Activated CD4-positive, alpha-beta T cell treated with anti-CD3 and anti-CD28 coated beads for 36 hours (primary cell): Measurements from ENCODE around the gene YIPF3. TPM values are rescaled to one million over a fixed set of nuclear protein-coding genes. Genes with fewer than 3 reads are reported as not detected.

ENCODE experiments used
- ATAC-seq: fragments of 200-7000 bp; cut with Tn5 transposase; one replicate; pipeline ENCODE4 v1.10.0; 2021; ENCODE audit warnings: mild to moderate bottlenecking, moderate library complexity
- CTCF ChIA-PET: fragments of 350-600 bp; sonication (Branson Sonifier 250); formaldehyde crosslinking; loops from one replicate; lab custom pipeline; 2021; ENCODE audit warnings: antibody characterized with exemption; lab: Charles Lee
- POLR2A ChIA-PET: fragments of 350-600 bp; sonication (Branson Sonifier 250); formaldehyde crosslinking; loops from one replicate; lab custom pipeline; 2021; ENCODE audit warnings: antibody characterized with exemption, inconsistent platforms; lab: Charles Lee
- DNase-seq: peaks from one replicate; pipeline ENCODE4 v3.0.0-alpha.2; 2020
- H3K27ac Mint-ChIP-seq: one replicate; pipeline ENCODE4 v1.8.0; 2021; ENCODE audit warnings: mixed read lengths
- H3K27me3 Mint-ChIP-seq: one replicate; pipeline ENCODE4 v1.8.0; 2021; ENCODE audit warnings: mixed read lengths
- H3K36me3 Mint-ChIP-seq: one replicate; pipeline ENCODE4 v1.8.0; 2021; ENCODE audit warnings: low read depth, mixed read lengths
- H3K4me1 Mint-ChIP-seq: one replicate; pipeline ENCODE4 v1.8.0; 2021; ENCODE audit warnings: mixed read lengths
- H3K4me3 Mint-ChIP-seq: one replicate; pipeline ENCODE4 v1.8.0; 2021; ENCODE audit warnings: mild to moderate bottlenecking, moderate library complexity, mixed read lengths
- H3K9me3 Mint-ChIP-seq: one replicate; pipeline ENCODE4 v1.8.0; 2021; ENCODE audit warnings: low read depth, mixed read lengths
- intact Hi-C, 2 experiments: fragments of 100-400 bp; cut with DNase I in 1 of 2; cut with micrococcal nuclease in 1 of 2; formaldehyde crosslinking; loops; one replicate each; pipeline versions ENCODE4 v1.14.2 to v1.15.1; 2022 to 2024; cut with DNase I, micrococcal nuclease
- total RNA-seq, 2 experiments: library from RNA; stranded (reverse); gene quantifications; one replicate each; pipeline ENCODE4 v1.2.3, GENCODE V29; 2021

The YIPF3 gene
- total RNA-seq, 2 experiments from 2014 or later, result 38.0 to 39.6 TPM

- CTCF ChIA-PET, result no interaction called here
- Mint-ChIP-seq H3K4me1 (no peaks in the 10 kb centered on the region), H3K36me3 (no peaks in the 10 kb centered on the region), H3K9me3 (no peaks in the 10 kb centered on the region), H3K27ac (no peak overlapping the region), H3K27me3 (peaks cover 25% of the 10 kb centered on the region), H3K4me3 (no peak overlapping the region)
- POLR2A ChIA-PET, result no interaction called here
- intact Hi-C loops, result no loop called here
- peak; percentile 44 for ATAC-seq
- DNase-seq, result no peak
Observed at GRCh38 chr6:43465948-43466347, 50.8 kb downstream of the YIPF3 start.

- Mint-ChIP-seq H3K27ac (no peak overlapping the region), H3K27me3 (peaks cover 27% of the 10 kb centered on the region), H3K36me3 (no peaks in the 10 kb centered on the region), H3K4me1 (no peaks in the 10 kb centered on the region), H3K9me3 (no peaks in the 10 kb centered on the region), H3K4me3 (no peak overlapping the region)
- ATAC-seq (no peak), DNase-seq (no peak)
- POLR2A ChIA-PET, result no interaction called here
- CTCF ChIA-PET, result interaction anchor here (0.7 to 1.6 kb wide), 2 partner anchors 42 to 313 kb away, joined by 3 to 5 read pairs; no protein-coding TSS in a partner anchor
- intact Hi-C loops, result no loop called here
Observed at GRCh38 chr6:43464337-43464736, 52.4 kb downstream of the YIPF3 start.

- H3K4me1 Mint-ChIP-seq, result peaks cover under 1% of the 10 kb centered on the region
- intact Hi-C loops, result no loop called here
- DNase-seq (no peak), ATAC-seq (no peak)
- CTCF ChIA-PET, result no interaction called here
- no peaks in the 10 kb centered on the region for H3K36me3 Mint-ChIP-seq
- no peak overlapping the region for H3K27ac Mint-ChIP-seq
- H3K27me3 Mint-ChIP-seq, result peaks cover 19% of the 10 kb centered on the region
- POLR2A ChIA-PET, result no interaction called here
- no peaks in the 10 kb centered on the region for H3K9me3 Mint-ChIP-seq
- no peak overlapping the region for H3K4me3 Mint-ChIP-seq
Observed at GRCh38 chr6:43461936-43462335, 54.8 kb downstream of the YIPF3 start.

Other genes with a start within 250 kb of the YIPF3 start
- gene SLC22A7, start 218.7 kb downstream of the YIPF3 start, total RNA-seq, result not detected
- 1 to 10 TPM; 1.6 to 1.8 TPM for gene CRIP3, start 208.1 kb downstream of the YIPF3 start, total RNA-seq
- 10 to 100 TPM; 11.2 to 12.9 TPM for gene ZNF318, start 147.3 kb downstream of the YIPF3 start, total RNA-seq
- 10 to 100 TPM; 27.8 to 29.0 TPM for gene ABCC10, start 89.4 kb downstream of the YIPF3 start, total RNA-seq
- 1 to 10 TPM; 1.9 to 2.0 TPM for gene DLK2, start 61.4 kb downstream of the YIPF3 start, total RNA-seq
- 10 to 100 TPM; 35.6 to 37.2 TPM for gene TJAP1, start 39.4 kb downstream of the YIPF3 start, total RNA-seq
- gene LRRC73, start 6.6 kb downstream of the YIPF3 start, total RNA-seq, result under 1 TPM; 0.18 to 0.19 TPM
- 10 to 100 TPM; 43.4 to 52.9 TPM for gene POLR1C, start 163 bp upstream of the YIPF3 start, total RNA-seq
- gene XPO5, start 59.1 kb upstream of the YIPF3 start, total RNA-seq, result 100 to 1,000 TPM; 108 to 109 TPM
- 10 to 100 TPM; 35.2 to 37.9 TPM for gene POLH, start 59.3 kb upstream of the YIPF3 start, total RNA-seq
- gene GTPBP2, start 112.3 kb upstream of the YIPF3 start, total RNA-seq, result 10 to 100 TPM; 59.8 to 64.6 TPM
- 10 to 100 TPM; 35.1 to 35.3 TPM for gene MAD2L1BP, start 118.9 kb upstream of the YIPF3 start, total RNA-seq
- gene RSPH9, start 128.1 kb upstream of the YIPF3 start, total RNA-seq, result not detected
- 10 to 100 TPM; 54.0 to 68.7 TPM for gene MRPS18A, start 170.9 kb upstream of the YIPF3 start, total RNA-seq